ENCODE results near the gene IGSF21. TPM values are rescaled to one million over a fixed set of nuclear protein-coding genes. Genes with fewer than 3 reads are reported as not detected.
"Not testable (repeated sequence)": the region's sequence is repeated elsewhere in the genome, so short reads cannot be mapped to it uniquely, and the experiment has no call there.

Gene IGSF21
- total RNA-seq, 4 donors from 2014 or later, result 0.31 to 3.5 (median 1.7) TPM

GRCh38 chr1:18158714-18159113, 51.1 kb downstream of the IGSF21 start:
- Histone ChIP-seq H3K27me3 (peaks cover 68% of the 10 kb centered on the region), H3K4me3 (no peak overlapping the region), H3K4me1 (no peaks in the 10 kb centered on the region), H3K36me3 (no peaks in the 10 kb centered on the region), H3K27ac (no peak overlapping the region), H3K9me3 (no peaks in the 10 kb centered on the region)
- 51 to 69% methylated on average over 2 to 4 of the region's 5 CpGs for WGBS, 2 donors (ENCODE audit: low coverage in 1 of 2)
- no peak for ATAC-seq
- no peak for TF ChIP-seq CTCF (IDR thresholded peaks at IDR 0.05)
- no peak for TF ChIP-seq POLR2AphosphoS5 (IDR thresholded peaks at IDR 0.05)
- no peak for TF ChIP-seq POLR2A (IDR thresholded peaks at IDR 0.05)

GRCh38 chr1:18160290-18160942, 52.8 kb downstream of the IGSF21 start:
- Histone ChIP-seq H3K27me3 (peaks cover 61% of the 10 kb centered on the region), H3K27ac (peak overlapping the region in 2 of 4 donors; percentile 43 to 51), H3K4me3 (no peak overlapping the region), H3K9me3 (no peaks in the 10 kb centered on the region), H3K36me3 (no peaks in the 10 kb centered on the region), H3K4me1 (no peaks in the 10 kb centered on the region)
- ATAC-seq, result peak; percentile 85
- TF ChIP-seq POLR2AphosphoS5 (IDR thresholded peaks at IDR 0.05), result no peak
- no peak for TF ChIP-seq CTCF (IDR thresholded peaks at IDR 0.05)
- TF ChIP-seq EP300 (IDR thresholded peaks at IDR 0.05), result no peak
- no peak for TF ChIP-seq POLR2A (IDR thresholded peaks at IDR 0.05)
- 70 to 74% methylated on average over 4 to 8 of the region's 13 CpGs for WGBS, 2 donors (ENCODE audit: low coverage in 1 of 2)

GRCh38 chr1:18161690-18162089, 54.1 kb downstream of the IGSF21 start:
- TF ChIP-seq CTCF (IDR thresholded peaks at IDR 0.05) (no peak), POLR2A (IDR thresholded peaks at IDR 0.05) (no peak), EP300 (IDR thresholded peaks at IDR 0.05) (no peak), POLR2AphosphoS5 (IDR thresholded peaks at IDR 0.05) (no peak)
- WGBS, 2 donors (ENCODE audit: low coverage in 1 of 2), result 33 to 61% methylated on average over 1 to 6 of the region's 6 CpGs
- Histone ChIP-seq H3K27me3 (peaks cover 52% of the 10 kb centered on the region), H3K9me3 (no peaks in the 10 kb centered on the region), H3K4me1 (no peaks in the 10 kb centered on the region), H3K36me3 (no peaks in the 10 kb centered on the region), H3K4me3 (no peak overlapping the region), H3K27ac (no peak overlapping the region)
- ATAC-seq, result no peak

- WGBS, 2 donors (ENCODE audit: low coverage in 1 of 2), result 3 to 17% methylated on average over 2 of the region's 2 CpGs
- not testable (repeated sequence) for H3K4me3 ChIP-seq, H3K9me3 ChIP-seq, H3K4me1 ChIP-seq, H3K36me3 ChIP-seq, ATAC-seq
- H3K27me3 ChIP-seq, result peaks cover 60% of the 10 kb centered on the region
- peak overlapping the region in 1 of 4 donors; percentile 14 for H3K27ac ChIP-seq
These were observed 58.0 kb downstream of the IGSF21 start for GRCh38 chr1:18165640-18166039.

- WGBS, 2 donors (ENCODE audit: low coverage in 1 of 2), result 38 to 60% methylated on average over 7 to 12 of the region's 13 CpGs
- H3K27me3 ChIP-seq, result peaks cover 64% of the 10 kb centered on the region
- no peak overlapping the region for H3K4me3 ChIP-seq
- H3K36me3 ChIP-seq, result no peaks in the 10 kb centered on the region
- no peak for ATAC-seq
- no peak overlapping the region for H3K27ac ChIP-seq
- no peak for TF ChIP-seq EP300 (IDR thresholded peaks at IDR 0.05)
- no peak for TF ChIP-seq POLR2AphosphoS5 (IDR thresholded peaks at IDR 0.05)
- no peak for TF ChIP-seq CTCF (IDR thresholded peaks at IDR 0.05)
- no peak for TF ChIP-seq POLR2A (IDR thresholded peaks at IDR 0.05)
- H3K9me3 ChIP-seq, result no peaks in the 10 kb centered on the region
- H3K4me1 ChIP-seq, result no peaks in the 10 kb centered on the region
These were observed 58.7 kb downstream of the IGSF21 start for GRCh38 chr1:18166341-18166740.

All from gastroesophageal sphincter (tissue), 4 donors.